Measurements from ENCODE around the gene RGS1. TPM values are rescaled to one million over a fixed set of nuclear protein-coding genes. Genes with fewer than 3 reads are reported as not detected.

Gene RGS1
- total RNA-seq, 1 experiment from 2014 or later, result not detected

DNA sequence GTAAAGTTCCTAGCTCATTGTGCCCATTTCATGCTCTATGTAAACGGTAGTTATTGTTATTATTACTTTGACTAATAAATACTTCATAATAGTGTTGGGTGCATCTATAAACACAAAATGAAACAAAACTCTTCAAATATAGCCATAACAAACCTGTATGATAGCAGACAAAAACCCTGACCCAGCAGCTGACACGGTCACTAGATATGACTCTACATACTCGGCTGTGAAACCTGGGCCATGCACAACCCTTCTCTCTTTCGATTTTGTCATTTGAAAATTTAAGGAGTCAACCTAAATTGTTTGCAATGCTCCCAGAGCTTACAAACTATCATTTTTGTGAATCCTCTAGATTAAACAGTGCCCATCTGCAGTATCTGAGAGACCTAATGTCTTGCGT lies 52.3 kb downstream of the RGS1 start:
- Histone ChIP-seq H3K4me3 (replicated peaks in 1 of 2; ENCODE audit: low read depth in 1 of 2, low read length in 2 of 2) (no peak overlapping the region), H2AFZ (ENCODE audit: low read depth, low read length, poor library complexity, severe bottlenecking) (no peak overlapping the region), H3K4me2 (ENCODE audit: low read length) (no peak overlapping the region), H3K4me1 (ENCODE audit: control insufficient read depth in 1 of 2, insufficient read depth in 2 of 2, low read length in 2 of 2) (no peaks in the 10 kb centered on the region), H3K27ac (ENCODE audit: low read depth, low read length) (no peak overlapping the region), H3K79me2 (ENCODE audit: insufficient read depth, low read length) (no peaks in the 10 kb centered on the region), H3K36me3 (ENCODE audit: control insufficient read depth in 1 of 2, insufficient read depth in 2 of 2, low read length in 2 of 2) (no peaks in the 10 kb centered on the region), H3K27me3 (ENCODE audit: insufficient read depth, low read length) (no peaks in the 10 kb centered on the region), H3K9me2 (ENCODE audit: insufficient read depth) (no peaks in the 10 kb centered on the region), H3K9ac (ENCODE audit: low read length) (no peak overlapping the region), H4K20me1 (ENCODE audit: insufficient read depth) (no peaks in the 10 kb centered on the region), H3K9me3 (ENCODE audit: control insufficient read depth in 1 of 2, insufficient read depth in 1 of 2, low read depth in 1 of 2, low read length in 2 of 2) (no peaks in the 10 kb centered on the region)
- ChIA-PET RAD21 (ENCODE audit: low non-redundant PET in 1 of 2, low total read pairs in 2 of 2, uncharacterized antibody in 2 of 2, unreplicated experiment in 2 of 2) (no interaction called here), POLR2A (no interaction called here), CTCF (no interaction called here)
- ATAC-seq (no peak), DNase-seq (ENCODE audit: low read depth, low spot score) (no peak)
- no TSS peak for BruUV-seq (replicated peaks)
- TF ChIP-seq SIN3A (IDR thresholded peaks at IDR 0.05; ENCODE audit: low read depth) (no peak), RAD21 (IDR thresholded peaks at IDR 0.05; ENCODE audit: low read depth) (no peak), SP1 (IDR thresholded peaks at IDR 0.05; ENCODE audit: low read depth) (no peak), ZNF274 (IDR thresholded peaks at IDR 0.05; ENCODE audit: low read depth, low read length) (no peak), YY1 (IDR thresholded peaks at IDR 0.05; ENCODE audit: extremely low read depth, insufficient replicate concordance, low read depth, low read length) (no peak), POLR2AphosphoS5 (IDR thresholded peaks at IDR 0.05; ENCODE audit: low read depth, low read length) (no peak), POLR2A (IDR thresholded peaks at IDR 0.05; ENCODE audit: borderline replicate concordance, extremely low read depth, insufficient read depth, insufficient read length) (no peak), CEBPB (IDR thresholded peaks at IDR 0.05; ENCODE audit: low read depth) (no peak), JUND (IDR thresholded peaks at IDR 0.05) (no peak), TCF7L2 (IDR thresholded peaks at IDR 0.05; ENCODE audit: borderline replicate concordance, extremely low read depth, insufficient read depth, insufficient read length) (no peak), ZFX (IDR thresholded peaks at IDR 0.05) (no peak), CBX3 (IDR thresholded peaks at IDR 0.05; ENCODE audit: low read depth) (no peak), EZH2phosphoT487 (IDR thresholded peaks at IDR 0.05; ENCODE audit: borderline replicate concordance) (no peak), FOSL1 (IDR thresholded peaks at IDR 0.05; ENCODE audit: low read depth) (no peak), ELF1 (IDR thresholded peaks at IDR 0.05; ENCODE audit: borderline replicate concordance, low read depth) (no peak)
- TF ChIP-seq, protein P1, sequence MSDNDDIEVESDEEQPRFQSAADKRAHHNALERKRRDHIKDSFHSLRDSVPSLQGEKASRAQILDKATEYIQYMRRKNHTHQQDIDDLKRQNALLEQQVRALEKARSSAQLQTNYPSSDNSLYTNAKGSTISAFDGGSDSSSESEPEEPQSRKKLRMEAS (IDR thresholded peaks at IDR 0.05), result no peak
- TF ChIP-seq, protein P2, sequence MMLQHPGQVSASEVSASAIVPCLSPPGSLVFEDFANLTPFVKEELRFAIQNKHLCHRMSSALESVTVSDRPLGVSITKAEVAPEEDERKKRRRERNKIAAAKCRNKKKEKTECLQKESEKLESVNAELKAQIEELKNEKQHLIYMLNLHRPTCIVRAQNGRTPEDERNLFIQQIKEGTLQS (IDR thresholded peaks at IDR 0.05), result no peak
- intact Hi-C loops (cut with micrococcal nuclease), result no loop called here

Data from HCT116 (cell line).